ENCODE data around the gene NRXN3. TPM values are rescaled to one million over a fixed set of nuclear protein-coding genes. Genes with fewer than 3 reads are reported as not detected.
A peak's percentile ranks its signal among the peaks of the same experiment; 100 is the strongest.

NRXN3 gene
- total and polyA plus RNA-seq, 2 of the 4 experiments (the other 2 are of a cell fraction), result 4.8 to 25.1 TPM

DNA sequence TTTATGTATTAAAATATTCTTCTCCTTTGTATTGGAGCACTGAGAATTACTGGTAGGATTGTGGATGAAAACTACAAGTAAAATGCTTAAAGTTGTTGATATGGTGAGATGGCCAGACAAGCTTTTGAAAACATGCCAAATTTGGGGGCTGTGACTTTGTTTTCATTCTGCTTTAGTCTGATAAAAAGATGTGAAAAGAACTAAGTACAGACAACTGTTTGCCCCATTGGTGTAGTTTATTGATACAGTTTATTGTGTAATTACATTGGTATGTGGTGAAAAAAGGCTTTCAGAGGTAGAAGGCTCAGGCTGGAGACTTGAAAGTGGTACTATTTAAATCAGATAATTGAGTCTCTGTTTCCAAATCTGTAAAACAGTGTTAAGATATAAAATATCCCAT, 1294.3 kb downstream of the NRXN3 start:
- ChIA-PET POLR2A (ENCODE audit: unreplicated experiment) (no interaction called here), CTCF (no interaction called here)
- ATAC-seq (ENCODE audit: low read depth), result peak; percentile 60
- BruUV-seq (replicated peaks), result no TSS peak
- Histone ChIP-seq H3K14ac (replicated peaks; ENCODE audit: low read depth, low read length) (no peak overlapping the region), H3K27ac (ENCODE audit: insufficient read depth, low read length) (no peak overlapping the region), H3K23ac (ENCODE audit: low read depth, low read length) (no peak overlapping the region), H2AK9ac (replicated peaks; ENCODE audit: low read depth, low read length, poor library complexity) (no peak overlapping the region), H3K4ac (ENCODE audit: low read depth, low read length) (no peak overlapping the region), H2BK20ac (ENCODE audit: low read depth, low read length) (no peak overlapping the region), H3K4me1 (ENCODE audit: control insufficient read depth, insufficient read depth, low read length) (peaks cover 2% of the 10 kb centered on the region; the same call in 1 of the 2 replicates), H3K18ac (ENCODE audit: low read depth, low read length) (no peak overlapping the region), H3K36me3 (ENCODE audit: control insufficient read depth, insufficient read depth, low read length) (no peaks in the 10 kb centered on the region), H2BK120ac (ENCODE audit: low read depth, low read length) (no peak overlapping the region), H3K9me1 (ENCODE audit: insufficient read depth, low read length) (no peaks in the 10 kb centered on the region), H3K4me2 (ENCODE audit: low read depth, low read length) (no peak overlapping the region), H3K27me3 (ENCODE audit: control insufficient read depth, insufficient read depth, low read length) (no peaks in the 10 kb centered on the region), H2BK15ac (ENCODE audit: low read depth, low read length) (no peak overlapping the region), H3K9ac (ENCODE audit: low read depth, low read length) (no peak overlapping the region), H4K8ac (ENCODE audit: low read depth in 2 of 2, low read length in 2 of 2) (no peak overlapping the region), H4K5ac (ENCODE audit: low read depth, low read length) (no peak overlapping the region), H2AFZ (replicated peaks; ENCODE audit: low read length, poor library complexity) (no peak overlapping the region), H3K79me1 (ENCODE audit: low read depth in 1 of 2, low read length in 2 of 2) (no peaks in the 10 kb centered on the region), H2AK5ac (ENCODE audit: low read depth, low read length) (no peak overlapping the region), H3K4me3 (ENCODE audit: insufficient read depth, low read depth, low read length) (no peak overlapping the region), H4K91ac (ENCODE audit: insufficient read depth, low read depth, low read length) (no peak overlapping the region), H3K9me3 (ENCODE audit: control insufficient read depth, insufficient read depth, low read length) (no peaks in the 10 kb centered on the region), H3K56ac (ENCODE audit: extremely low read depth, insufficient read depth, low read length) (no peak overlapping the region), H4K20me1 (ENCODE audit: insufficient read depth, low read length) (no peaks in the 10 kb centered on the region), H2BK5ac (ENCODE audit: low read depth, low read length, poor library complexity, severe bottlenecking) (no peak overlapping the region)
- dilution Hi-C loops (cut with HindIII; ENCODE audit: low sequenced_read_pairs, unreplicated experiment) (no loop called here), intact Hi-C loops (cut with micrococcal nuclease) (no loop called here), in situ Hi-C loops (cut with MboI; ENCODE audit: low sequenced_read_pairs) (no loop called here)
- TF ChIP-seq CEBPB (IDR thresholded peaks at IDR 0.05; ENCODE audit: low read depth, low read length) (peak; percentile 57), MAFK (IDR thresholded peaks at IDR 0.05; ENCODE audit: low read depth, low read length) (no peak)
- DNase-seq, result peak; percentile 51

Measured in IMR-90 (cell line).